Stimulated activated CD4-positive, alpha-beta T cell treated with anti-CD3 and anti-CD28 coated beads, Interleukin-15, amount 100 ng/mL, for 48 hours (primary cell): ENCODE measurements around the gene HDAC4.

Source experiments
- DNase-seq, 2 donors: peaks; one replicate each; pipeline ENCODE4 v3.0.0-alpha.2; 2020; ENCODE audit warnings: low read depth in 2 of 2

The HDAC4 gene

GRCh38 chr2:239397931-239398471, 2.8 kb downstream of the HDAC4 start:
- DNase-seq: no peak

DNA sequence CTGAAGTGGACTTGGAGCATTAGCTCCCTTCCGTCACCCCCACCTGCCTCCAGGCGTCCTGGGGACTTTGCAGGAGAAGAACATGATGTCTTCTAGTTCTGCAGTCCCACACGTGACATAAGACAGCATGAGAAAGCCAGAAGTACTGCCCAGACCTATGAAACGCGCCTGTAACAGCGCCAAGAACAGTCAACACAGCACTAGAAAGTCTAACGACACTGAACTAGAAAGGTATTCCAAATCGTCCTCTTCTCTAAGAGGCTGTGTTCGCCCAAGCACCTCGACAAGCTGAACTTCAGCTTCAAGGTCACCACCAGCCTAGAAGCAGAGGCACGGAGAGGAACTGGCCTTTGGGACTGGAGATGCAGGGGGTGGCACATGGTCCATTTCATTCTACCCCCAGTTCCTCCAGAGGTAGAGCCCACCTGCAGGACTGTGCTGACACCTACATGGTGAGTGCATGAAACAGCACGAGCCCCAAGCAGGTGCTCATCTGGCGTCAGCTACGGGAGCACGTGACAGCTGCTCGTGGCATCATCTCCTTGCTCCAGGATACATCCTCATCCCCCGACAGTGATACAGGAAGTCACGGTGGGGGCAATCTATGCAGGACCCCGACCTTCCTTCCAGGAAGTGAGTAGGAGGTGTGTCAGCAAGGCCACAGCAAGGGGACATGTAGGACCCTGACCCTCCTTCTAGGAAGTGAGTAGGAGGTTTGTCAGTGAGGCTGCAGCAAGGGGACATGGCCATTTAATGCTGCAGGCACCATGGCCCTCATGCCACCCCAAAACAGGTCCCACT, 3.7 kb downstream of the HDAC4 start:
- DNase-seq: peak in 1 of 2 donors; percentile 19

DNA sequence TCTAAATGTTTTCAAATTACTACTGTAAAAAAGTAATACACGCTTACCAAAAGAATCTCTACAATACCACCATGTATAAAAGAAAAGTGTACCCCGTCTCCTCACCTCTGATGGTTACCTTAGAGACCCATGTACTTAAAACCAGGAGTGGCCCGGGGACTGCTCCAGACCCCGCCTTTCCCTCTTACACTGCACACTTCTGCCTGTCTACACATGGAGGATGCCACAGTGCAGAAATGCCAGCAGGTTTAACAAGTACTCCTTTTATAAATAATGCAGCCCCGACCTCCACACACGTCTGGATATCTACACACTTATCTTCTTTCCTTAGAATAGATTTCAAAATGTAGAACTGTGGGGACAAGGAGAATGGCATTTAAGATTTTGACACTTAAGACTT, 5.3 kb downstream of the HDAC4 start:
- DNase-seq: no peak

DNA sequence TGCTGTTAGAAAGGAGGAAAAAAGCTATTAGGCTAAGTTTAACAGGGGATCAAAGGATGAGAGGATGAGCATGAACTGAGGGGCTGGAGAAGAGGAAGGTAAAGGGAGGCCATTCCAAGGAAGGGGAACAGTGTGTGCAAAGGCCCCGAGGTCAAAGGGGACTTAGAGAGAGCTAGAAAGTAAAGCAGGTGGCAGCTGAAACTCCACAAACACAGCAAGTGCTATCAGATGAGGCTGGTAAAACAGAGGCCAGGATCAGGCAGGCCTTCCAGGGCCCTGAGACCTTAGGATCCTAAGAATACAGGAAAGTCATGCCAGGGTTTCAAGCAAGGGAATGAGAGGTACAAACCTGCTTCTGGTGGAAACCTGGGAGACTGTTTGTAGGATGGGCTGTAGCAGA, 5.8 kb downstream of the HDAC4 start:
- DNase-seq: no peak

DNA sequence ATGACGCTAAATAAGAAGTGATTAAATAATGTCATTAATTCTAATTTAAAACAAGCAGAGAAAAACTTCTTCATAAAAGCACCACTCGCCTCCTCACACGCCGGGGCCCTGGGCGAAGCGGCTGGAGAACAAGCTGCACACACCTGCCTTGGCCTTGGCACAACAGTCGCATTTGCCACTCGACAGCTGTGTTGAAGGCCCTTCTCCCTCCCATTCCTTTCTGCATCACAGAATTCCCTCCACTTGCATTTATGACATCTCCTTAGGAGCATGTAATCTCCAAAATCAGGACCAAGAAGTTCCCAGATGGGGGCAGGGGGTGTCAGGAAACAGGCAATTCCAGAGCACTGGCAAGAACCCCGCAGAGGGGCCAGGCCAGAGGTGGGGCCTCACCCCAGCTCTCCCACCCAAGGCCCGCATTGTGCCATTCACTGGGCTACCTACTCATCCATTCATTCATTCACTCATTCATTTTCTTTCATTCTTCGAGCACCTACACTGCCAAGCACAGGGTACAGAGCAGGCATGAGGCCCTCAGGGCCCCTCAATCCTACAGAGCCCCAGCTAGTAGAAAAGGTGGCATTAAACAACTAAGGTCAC, 6.4 kb downstream of the HDAC4 start:
- DNase-seq: no peak

GRCh38 chr2:239393941-239394340, 6.9 kb downstream of the HDAC4 start:
- DNase-seq: no peak

DNA sequence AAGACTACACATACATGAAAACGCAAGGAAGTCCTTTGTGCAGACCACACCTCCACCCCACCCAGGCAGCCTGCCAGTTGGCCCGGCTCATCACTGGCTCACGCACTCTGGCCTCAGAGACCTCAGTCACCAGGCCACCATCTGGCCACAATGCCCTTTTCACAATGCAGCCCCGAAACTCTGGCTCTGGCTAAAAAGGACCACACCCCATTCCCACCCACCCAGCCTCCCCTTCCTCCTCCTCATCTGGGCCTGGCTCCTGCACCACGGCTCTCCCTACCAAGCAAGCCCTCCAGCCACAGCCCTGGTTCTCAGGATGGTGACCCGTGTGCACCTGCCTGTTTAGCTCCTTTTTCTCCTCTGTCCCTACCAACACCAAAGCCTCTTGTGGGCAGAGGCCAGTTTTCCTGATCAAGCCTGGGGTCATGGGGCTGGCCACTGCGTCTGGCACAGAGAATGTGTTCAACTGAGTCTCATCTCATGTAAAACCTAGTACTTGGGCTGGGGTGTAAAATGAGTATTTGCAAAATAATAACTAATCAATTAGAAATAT, 7.4 kb downstream of the HDAC4 start:
- no peak for DNase-seq

- no peak for DNase-seq
Measured at GRCh38 chr2:239392688-239393387, 8.0 kb downstream of the HDAC4 start.

DNA sequence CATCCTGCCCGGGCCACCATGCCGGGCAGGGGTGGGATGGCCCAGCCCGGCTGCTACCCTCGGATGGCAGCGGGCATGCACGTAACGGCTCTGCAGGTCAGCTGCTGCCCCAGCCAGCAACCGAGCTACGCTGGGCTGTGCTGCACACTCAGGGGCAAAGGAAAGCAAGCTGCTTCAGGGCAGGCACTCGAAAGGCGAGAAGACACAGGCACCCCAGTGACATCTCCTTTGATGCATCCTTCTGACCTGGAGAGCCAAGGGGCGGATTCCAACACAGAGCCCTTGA, 8.8 kb downstream of the HDAC4 start:
- no peak for DNase-seq

DNA sequence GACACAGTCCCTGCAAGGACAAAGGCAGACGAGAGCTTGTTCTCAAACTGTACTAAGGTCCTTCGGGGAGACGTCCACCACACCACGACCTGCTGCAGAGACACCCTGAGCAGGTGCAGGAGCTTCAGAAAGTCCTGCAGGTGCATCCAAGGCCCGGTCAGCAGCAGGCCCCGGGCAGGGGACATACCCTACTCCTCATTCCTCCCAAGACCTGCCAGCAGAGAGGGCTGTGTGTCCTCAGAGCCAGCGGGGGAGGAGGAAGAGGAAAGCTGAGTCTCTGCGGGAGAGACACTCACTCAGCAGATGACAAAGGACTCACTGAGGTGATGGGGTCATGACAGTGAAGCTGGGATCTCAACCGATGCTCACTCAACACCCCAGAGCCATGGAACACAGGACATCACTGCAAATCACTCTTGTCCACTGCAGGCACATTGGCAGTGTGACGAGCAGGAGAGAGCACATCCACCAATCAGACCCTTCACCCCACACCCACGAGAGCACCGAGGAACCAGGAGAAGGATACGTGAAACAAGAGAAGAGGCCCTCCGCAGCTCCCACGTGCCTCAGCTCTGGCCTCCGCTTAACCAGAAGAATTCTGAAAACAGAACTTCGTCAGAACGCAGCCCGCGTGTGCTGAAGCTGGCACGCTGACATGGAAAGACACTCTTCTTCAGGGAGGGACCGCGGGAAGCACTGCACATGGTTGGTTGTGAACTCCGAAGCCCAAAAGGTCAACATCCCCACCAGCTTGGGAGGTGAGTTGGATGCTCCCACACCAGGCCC, 9.3 kb downstream of the HDAC4 start:
- DNase-seq: no peak

DNA sequence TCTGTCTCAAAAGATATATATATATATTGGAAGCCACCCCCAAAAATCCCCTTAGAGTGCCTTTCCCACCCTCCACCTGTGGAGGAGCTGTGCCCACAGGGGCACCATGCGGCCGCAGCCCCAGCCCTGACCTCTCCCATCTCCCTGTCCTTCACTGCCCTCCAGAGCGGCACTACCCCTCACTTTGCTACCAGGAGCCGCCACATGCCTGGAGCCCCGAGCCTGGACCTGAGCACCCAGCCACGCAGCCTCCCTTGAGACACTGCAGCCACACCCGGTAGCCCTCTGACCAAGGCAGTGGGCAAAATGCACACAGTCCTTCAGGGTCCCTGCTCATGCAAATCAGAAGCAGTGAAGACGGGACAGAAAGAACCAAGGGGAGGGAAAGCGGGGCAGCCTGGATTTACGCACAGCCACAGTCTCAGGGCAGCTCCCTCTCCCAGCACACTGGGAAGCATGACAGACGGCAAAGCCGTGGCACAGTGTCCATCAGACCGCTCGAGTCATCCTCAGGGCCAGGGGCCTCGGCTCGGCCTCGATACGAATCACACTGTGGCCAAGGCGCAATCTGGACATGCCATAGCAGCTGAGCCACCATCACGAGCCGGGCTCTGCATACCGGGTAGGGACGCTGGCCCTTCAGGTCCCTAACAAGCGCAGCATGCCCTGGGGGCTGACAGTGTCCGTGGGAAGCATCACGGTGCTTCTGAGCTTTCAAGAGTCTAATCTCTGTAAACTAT, 10.1 kb downstream of the HDAC4 start:
- DNase-seq: no peak

GRCh38 chr2:239389414-239390329, 11.1 kb downstream of the HDAC4 start:
- no peak for DNase-seq

DNA sequence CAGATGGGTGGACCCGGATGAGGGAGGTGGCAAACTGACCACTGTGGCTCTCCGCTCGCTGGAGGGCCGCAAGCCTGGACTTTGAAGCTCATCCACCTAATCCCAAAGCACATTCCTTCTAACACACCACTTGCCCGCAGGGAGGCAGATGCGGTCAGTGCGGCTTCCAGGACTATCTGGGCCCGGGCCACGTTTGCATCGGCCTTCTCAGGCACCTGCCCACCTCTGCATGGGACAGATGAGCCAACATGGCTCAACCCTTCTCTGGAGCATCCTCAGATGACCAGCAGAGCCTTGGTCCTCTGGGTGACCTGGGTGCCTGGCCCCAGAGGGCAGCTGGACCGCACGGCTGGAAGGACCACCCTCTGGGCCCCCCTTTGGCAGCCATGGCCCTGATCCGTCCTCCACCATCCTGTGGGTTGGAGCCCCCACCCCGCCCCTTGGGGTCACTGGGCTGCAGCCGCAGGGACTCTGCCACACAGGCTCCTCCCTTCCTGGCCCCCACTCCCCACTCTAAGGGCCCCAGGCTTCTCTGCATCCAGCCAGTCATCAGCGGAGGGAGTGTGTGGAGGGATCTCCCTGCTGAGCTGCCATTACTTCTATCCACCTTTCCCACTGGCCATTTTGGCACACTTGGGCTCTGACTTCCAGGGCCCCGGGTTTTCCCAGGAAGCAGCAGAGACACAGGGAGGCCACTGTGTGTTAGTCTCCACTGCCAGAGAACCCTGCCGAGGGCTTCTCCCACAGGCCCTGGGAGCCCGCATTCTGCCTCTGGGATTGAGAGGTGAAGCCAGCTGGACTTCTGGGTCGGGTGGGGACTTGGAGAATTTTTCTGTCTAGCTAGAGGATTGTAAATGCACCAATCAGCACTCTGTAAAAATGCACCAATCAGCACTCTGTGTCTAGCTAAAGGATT, 12.3 kb downstream of the HDAC4 start:
- DNase-seq: no peak

- no peak for DNase-seq
Measured at GRCh38 chr2:239387811-239388210, 13.0 kb downstream of the HDAC4 start.

GRCh38 chr2:239386872-239387445, 13.9 kb downstream of the HDAC4 start:
- no peak for DNase-seq

- no peak for DNase-seq
Measured at GRCh38 chr2:239386001-239386670, 14.7 kb downstream of the HDAC4 start.

DNA sequence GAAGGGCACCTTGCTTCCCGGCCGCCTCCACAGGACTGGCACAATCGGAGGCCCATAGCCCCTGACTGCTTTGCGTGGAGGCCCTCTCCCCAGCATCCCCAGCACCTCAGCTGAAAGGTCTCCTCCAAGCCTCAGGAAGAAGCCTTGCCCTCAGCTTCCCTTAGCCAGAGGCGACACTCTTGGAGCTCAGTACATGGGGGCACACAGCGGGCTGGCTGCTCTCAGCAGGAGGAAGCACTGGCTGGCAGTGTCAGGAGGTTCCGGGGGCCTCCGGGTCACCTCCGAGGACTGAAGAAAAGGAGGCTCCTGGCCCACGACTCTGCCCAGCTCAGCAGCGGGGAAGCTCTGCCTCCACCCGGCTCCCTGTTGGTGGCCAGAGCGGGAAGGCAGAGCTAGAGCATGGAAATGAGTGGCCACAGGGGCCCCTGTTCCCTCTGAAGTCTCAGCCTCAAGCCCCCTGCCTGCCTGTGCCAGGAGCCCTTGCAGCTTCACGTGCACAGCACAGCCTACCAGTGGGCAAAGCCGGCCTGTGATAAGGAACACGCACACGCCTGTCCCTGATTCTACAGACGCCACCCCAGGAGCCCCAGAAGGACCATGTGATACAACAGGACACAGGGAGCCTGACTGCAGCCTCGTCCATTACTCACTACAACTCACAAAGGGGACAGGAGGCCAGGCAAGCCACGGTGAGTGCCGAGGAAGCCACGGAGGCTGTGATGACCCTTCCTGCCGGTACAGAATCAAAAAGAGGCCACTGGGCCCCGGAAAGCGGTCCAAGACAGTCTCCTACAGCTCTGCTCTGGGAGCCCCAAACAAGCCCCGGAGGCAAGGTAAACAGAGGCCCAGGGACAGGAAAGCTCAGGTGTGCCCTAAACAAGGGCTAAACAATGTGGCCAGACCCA, 15.5 kb downstream of the HDAC4 start:
- DNase-seq: no peak
